Upper lobe of right lung (tissue), 1 donor: Measurements from ENCODE around the gene TCF7L2. TPM values are rescaled to one million over a fixed set of nuclear protein-coding genes. Genes with fewer than 3 reads are reported as not detected.

Experiments
- ATAC-seq: fragments of 200-7000 bp; cut with Tn5 transposase; one replicate; pipeline ENCODE4 v1.9.1; 2020; ENCODE audit warnings: mild to moderate bottlenecking, moderate library complexity
- DNase-seq: peaks from one replicate; pipeline ENCODE4 v3.0.0-alpha.2; 2020
- H3K27ac ChIP-seq: fragments of 200-600 bp; one replicate; pipeline ENCODE4 v1.8.0; 2022
- H3K27me3 ChIP-seq: fragments of 200-600 bp; one replicate; pipeline ENCODE4 v1.8.0; 2022; ENCODE audit warnings: mild to moderate bottlenecking
- H3K36me3 ChIP-seq: fragments of 200-600 bp; one replicate; pipeline ENCODE4 v1.8.0; 2022
- H3K4me1 ChIP-seq: fragments of 200-600 bp; one replicate; pipeline ENCODE4 v1.8.0; 2022
- H3K4me3 ChIP-seq: fragments of 200-600 bp; one replicate; pipeline ENCODE4 v1.8.0; 2022; ENCODE audit warnings: mild to moderate bottlenecking
- H3K9me3 ChIP-seq: fragments of 200-600 bp; one replicate; pipeline ENCODE4 v1.8.0; 2022
- intact Hi-C: fragments of 100-400 bp; cut with DNase I; formaldehyde crosslinking; loops from one replicate; pipeline ENCODE4 v1.11.0; 2022
- total RNA-seq: library from RNA; stranded (reverse); fragmentation: NEBNext Ultra II Directional; extraction: Animal tissue kit (Norgen Biotek cat#: 25700); gene quantifications from one replicate; pipeline ENCODE4 v1.2.1, GENCODE V29; 2021
- TF ChIP-seq, protein P1 (sequence below): fragments of 200-600 bp; IDR thresholded peaks from one replicate; pipeline ENCODE4 v1.8.0; 2022; ENCODE audit warnings: antibody characterized with exemption
- donor health status: DM: no; HTN: yes; CAD: no; lungs with severe emphysema.

The TCF7L2 gene
- total RNA-seq, 1 donor from 2014 or later: 47.4 TPM

DNA sequence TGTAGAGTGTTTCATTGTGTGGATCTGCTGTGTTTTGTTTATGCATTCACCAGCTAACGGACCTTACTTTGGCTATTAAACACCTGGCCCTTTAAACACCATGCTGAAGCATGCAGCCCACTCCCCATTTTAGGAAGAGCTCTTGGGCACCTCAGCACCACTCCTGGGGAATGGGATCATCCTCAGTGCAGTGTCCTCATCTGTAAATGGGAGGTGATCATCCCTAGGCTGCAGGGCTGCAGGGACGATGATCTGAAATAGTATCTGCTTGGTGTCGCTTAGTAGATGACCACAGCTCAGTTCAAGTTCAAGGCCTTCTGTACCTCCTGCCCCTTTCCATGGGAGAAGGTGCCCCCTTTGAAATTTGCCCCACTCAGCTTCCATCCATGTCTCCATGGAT lies 229.9 kb downstream of the TCF7L2 start:
- intact Hi-C loops: no loop called here
- H3K4me3 ChIP-seq: no peak overlapping the region
- ATAC-seq: no peak
- DNase-seq: no peak
- H3K4me1 ChIP-seq: no peaks in the 10 kb centered on the region
- TF ChIP-seq, protein P1, sequence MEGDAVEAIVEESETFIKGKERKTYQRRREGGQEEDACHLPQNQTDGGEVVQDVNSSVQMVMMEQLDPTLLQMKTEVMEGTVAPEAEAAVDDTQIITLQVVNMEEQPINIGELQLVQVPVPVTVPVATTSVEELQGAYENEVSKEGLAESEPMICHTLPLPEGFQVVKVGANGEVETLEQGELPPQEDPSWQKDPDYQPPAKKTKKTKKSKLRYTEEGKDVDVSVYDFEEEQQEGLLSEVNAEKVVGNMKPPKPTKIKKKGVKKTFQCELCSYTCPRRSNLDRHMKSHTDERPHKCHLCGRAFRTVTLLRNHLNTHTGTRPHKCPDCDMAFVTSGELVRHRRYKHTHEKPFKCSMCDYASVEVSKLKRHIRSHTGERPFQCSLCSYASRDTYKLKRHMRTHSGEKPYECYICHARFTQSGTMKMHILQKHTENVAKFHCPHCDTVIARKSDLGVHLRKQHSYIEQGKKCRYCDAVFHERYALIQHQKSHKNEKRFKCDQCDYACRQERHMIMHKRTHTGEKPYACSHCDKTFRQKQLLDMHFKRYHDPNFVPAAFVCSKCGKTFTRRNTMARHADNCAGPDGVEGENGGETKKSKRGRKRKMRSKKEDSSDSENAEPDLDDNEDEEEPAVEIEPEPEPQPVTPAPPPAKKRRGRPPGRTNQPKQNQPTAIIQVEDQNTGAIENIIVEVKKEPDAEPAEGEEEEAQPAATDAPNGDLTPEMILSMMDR: no peak
- no peak overlapping the region for H3K27ac ChIP-seq
- H3K36me3 ChIP-seq: no peaks in the 10 kb centered on the region
- no peaks in the 10 kb centered on the region for H3K27me3 ChIP-seq
- no peaks in the 10 kb centered on the region for H3K9me3 ChIP-seq

DNA sequence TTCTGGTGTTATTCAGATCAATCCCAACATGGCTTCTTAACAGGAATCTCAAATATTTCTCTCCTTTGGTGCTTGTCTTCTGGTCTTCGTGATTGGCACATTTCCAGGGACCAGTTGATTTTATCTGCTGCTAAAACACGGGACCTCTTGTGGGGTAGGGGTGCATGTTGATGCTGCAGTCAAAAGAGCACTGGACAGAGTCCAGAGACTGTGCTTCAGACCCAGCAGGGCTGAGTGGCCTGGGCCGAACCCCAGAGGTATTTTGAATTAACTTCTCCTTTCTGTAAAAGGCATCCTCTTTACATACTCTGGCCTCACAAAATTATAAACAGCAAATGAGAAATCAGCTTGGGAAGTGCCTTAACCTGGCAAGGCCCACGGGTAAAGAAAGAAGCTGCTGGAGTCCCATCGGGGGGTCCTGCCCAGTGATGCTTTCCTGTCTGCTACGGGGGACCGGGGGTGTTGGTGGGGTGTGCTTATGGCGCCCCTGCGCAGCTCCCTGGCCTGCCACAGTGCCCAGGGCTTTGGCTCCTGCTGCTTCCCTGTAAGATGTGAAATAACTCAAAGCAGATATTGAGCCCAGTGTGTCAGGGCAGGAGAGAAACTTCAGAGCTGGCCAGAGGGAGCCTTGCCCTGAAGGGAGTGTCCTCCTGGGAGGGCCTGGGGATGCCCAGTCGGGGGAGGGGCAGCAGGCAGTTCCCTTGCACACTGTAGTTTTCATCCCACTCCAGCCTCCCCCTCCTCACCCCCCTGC lies 230.5 kb downstream of the TCF7L2 start:
- Histone ChIP-seq H3K27ac (no peak overlapping the region), H3K9me3 (no peaks in the 10 kb centered on the region), H3K36me3 (no peaks in the 10 kb centered on the region), H3K4me1 (no peaks in the 10 kb centered on the region), H3K27me3 (no peaks in the 10 kb centered on the region), H3K4me3 (no peak overlapping the region)
- intact Hi-C loops: no loop called here
- DNase-seq: no peak
- ATAC-seq: peak; percentile 5
- TF ChIP-seq, protein P1: no peak

DNA sequence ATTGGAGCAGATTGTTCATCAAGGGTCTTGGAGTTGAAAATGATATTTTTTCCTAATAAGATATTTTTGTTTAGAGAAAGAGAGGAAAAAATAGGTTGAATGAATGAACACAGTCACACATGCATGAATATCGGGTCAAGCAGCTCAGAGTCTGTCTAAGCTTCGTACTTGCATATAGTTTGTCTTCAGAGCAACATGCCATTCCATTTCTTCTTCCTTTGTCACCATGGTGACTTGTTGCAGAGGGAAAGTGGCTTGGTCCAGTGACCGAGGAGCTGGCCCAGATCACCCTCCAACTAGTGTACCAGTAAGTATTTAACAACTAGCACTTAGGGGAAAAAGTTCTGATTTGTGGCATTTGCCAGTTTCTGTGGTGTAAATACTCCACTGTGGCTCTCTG lies 232.1 kb downstream of the TCF7L2 start:
- H3K9me3 ChIP-seq: no peaks in the 10 kb centered on the region
- H3K4me1 ChIP-seq: no peaks in the 10 kb centered on the region
- ATAC-seq: no peak
- no peaks in the 10 kb centered on the region for H3K27me3 ChIP-seq
- DNase-seq: no peak
- TF ChIP-seq, protein P1: no peak
- H3K4me3 ChIP-seq: no peak overlapping the region
- intact Hi-C loops: no loop called here
- H3K36me3 ChIP-seq: no peaks in the 10 kb centered on the region
- H3K27ac ChIP-seq: no peak overlapping the region

DNA sequence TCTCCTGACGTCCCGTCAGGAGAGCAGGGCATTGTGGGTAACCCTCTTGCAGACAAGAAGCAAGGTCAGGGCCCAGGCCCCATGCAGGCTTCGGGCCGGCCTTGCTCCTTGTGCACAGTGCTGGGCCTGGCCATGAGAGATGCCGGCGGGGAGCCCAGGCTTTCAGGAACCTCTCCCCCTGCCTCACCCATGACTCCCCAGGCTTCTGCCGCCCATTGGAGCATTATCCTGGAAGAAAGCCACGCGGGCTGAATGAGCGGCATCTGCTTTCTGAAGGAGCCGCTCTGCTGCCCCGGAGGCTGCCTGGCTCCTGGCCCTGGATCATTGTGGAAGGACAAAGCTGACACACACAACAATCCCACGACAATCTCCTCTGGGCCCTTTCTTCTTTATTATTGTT lies 233.5 kb downstream of the TCF7L2 start:
- TF ChIP-seq, protein P1: no peak
- H3K4me1 ChIP-seq: no peaks in the 10 kb centered on the region
- H3K27ac ChIP-seq: no peak overlapping the region
- H3K36me3 ChIP-seq: no peaks in the 10 kb centered on the region
- no peak for ATAC-seq
- H3K4me3 ChIP-seq: no peak overlapping the region
- intact Hi-C loops: no loop called here
- H3K27me3 ChIP-seq: no peaks in the 10 kb centered on the region
- DNase-seq: no peak
- no peaks in the 10 kb centered on the region for H3K9me3 ChIP-seq

DNA sequence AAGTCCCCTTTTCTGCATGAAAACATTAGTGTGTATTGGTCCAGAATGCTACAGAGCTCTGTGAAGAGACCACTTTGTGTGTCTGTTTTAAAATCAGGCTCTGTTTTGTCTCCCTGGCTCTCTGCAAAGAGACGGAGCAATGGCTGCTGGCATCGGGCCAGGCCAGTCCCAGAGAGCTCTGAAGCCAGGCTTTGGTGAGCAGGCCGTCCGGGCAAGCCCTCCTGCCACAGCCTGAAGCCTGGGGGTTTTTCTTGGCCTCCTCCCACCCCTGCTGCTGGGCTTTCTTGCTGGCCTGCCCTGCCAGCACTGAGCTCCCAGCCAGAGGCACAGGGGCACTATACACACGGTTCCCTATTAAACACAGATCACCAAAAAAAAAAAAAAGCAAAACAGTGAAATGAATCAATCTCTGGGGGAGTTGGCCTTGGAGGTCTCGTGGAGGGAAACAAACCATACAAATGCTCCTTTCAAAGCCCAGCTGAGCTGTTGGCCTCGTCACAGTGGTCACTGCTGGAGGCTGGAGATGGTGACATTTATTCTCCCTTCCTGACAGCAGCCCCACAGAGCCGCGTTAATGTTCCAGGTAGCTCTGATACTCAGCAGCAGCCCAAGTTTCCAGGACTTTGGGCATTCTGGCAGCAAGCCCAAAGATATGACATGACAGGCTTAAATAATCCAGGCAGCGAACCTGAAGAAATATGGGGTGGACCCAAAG lies 237.2 kb downstream of the TCF7L2 start:
- H3K36me3 ChIP-seq: no peaks in the 10 kb centered on the region
- intact Hi-C loops: no loop called here
- no peaks in the 10 kb centered on the region for H3K4me1 ChIP-seq
- ATAC-seq: no peak
- H3K27me3 ChIP-seq: no peaks in the 10 kb centered on the region
- H3K4me3 ChIP-seq: no peak overlapping the region
- TF ChIP-seq, protein P1: no peak
- no peaks in the 10 kb centered on the region for H3K9me3 ChIP-seq
- H3K27ac ChIP-seq: no peak overlapping the region
- DNase-seq: no peak
